Uterine smooth muscle cell (primary cell): Measurements from ENCODE around the gene NSG1. TPM values are rescaled to one million over a fixed set of nuclear protein-coding genes. Genes with fewer than 3 reads are reported as not detected.

ENCODE experiments used
- total RNA-seq: library from RNA; depleted of rRNA; stranded (reverse); fragments of >200 nt; gene quantifications from 2 replicates; pipeline ENCODE4 v1.2.3, GENCODE V29; 2014

Gene NSG1, protein sequence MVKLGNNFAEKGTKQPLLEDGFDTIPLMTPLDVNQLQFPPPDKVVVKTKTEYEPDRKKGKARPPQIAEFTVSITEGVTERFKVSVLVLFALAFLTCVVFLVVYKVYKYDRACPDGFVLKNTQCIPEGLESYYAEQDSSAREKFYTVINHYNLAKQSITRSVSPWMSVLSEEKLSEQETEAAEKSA
- 0.44 TPM in 1 of 2 replicates, not detected in the other for total RNA-seq

DNA sequence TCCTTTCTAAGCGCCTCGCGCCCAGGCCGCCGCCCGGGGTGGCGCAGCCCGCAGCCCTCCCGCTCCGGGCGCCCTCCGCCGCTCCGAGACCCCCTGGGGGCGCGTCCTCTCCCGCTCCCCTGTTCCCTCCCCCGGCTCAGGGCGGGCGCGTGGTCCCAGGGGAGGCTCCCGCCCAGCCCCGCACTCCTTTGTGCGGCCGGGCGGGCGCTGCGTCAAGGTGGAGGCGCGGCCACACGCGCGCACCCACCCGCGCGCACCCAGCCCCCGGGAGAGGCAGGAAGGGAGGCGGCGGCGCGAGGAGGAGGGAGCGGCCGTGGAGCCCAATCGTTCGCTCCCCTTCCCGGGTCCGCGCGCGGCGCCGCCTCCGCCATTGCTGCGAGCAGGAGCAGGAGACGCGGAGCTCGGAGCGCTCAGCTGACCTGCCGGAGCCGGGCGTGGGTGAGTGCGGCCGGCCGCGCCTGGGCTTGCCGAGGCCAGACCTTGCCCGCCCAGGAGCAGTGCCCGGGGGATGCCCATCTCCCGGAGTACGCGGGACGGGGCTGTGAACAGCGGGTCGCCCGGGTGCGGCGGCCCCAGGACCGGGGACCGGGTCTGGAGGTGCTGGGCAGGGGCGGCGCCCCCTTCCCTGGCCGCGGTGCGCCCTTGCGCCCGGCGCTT lies at the start of gene NSG1:
Gene NSG1 (plus strand): TSS at position 367 of the 657 bp plus-strand sequence. CDS start 528 bp downstream, outside the sequence.

Other genes starting within 250 kb of the NSG1 start
- not detected in 2 replicates for gene OTOP1, start 160.2 kb upstream of the NSG1 start, total RNA-seq
- 27.9 and 28.7 TPM in 2 replicates for gene TMEM128, start 138.9 kb upstream of the NSG1 start, total RNA-seq
- gene LYAR, start 96.9 kb upstream of the NSG1 start, total RNA-seq, result 14.0 and 28.7 TPM in 2 replicates
- gene ZBTB49, start 96.9 kb upstream of the NSG1 start, total RNA-seq, result 4.1 and 7.0 TPM in 2 replicates
- 41.5 and 45.4 TPM in 2 replicates for gene STX18, start 154.9 kb downstream of the NSG1 start, total RNA-seq